Measurements from ENCODE around the gene ASTN2. TPM values are rescaled to one million over a fixed set of nuclear protein-coding genes. Genes with fewer than 3 reads are reported as not detected.

The ASTN2 gene
- total RNA-seq, 4 donors from 2014 or later: 3.0 to 7.0 (median 5.2) TPM

GRCh38 chr9:117325831-117326230, 89.0 kb downstream of the ASTN2 start:
- in situ Hi-C loops (cut with MboI; ENCODE audit: low pct_ligation_motif_present in 1 of 4, low pct_unique_long_range_greater_than_20kb in 1 of 4, low sequenced_read_pairs in 3 of 4) (no loop called here), intact Hi-C loops (cut with DNase I; ENCODE audit: low total_unique reads) (no loop called here)
- WGBS, 2 donors (ENCODE audit: low coverage in 1 of 2): 20 to 60% methylated on average over 2 of the region's 2 CpGs
- DNase-seq: no peak
- H3K4me3 ChIP-seq: no peak overlapping the region
- no peaks in the 10 kb centered on the region for H3K9me3 ChIP-seq
- TF ChIP-seq, protein P1, sequence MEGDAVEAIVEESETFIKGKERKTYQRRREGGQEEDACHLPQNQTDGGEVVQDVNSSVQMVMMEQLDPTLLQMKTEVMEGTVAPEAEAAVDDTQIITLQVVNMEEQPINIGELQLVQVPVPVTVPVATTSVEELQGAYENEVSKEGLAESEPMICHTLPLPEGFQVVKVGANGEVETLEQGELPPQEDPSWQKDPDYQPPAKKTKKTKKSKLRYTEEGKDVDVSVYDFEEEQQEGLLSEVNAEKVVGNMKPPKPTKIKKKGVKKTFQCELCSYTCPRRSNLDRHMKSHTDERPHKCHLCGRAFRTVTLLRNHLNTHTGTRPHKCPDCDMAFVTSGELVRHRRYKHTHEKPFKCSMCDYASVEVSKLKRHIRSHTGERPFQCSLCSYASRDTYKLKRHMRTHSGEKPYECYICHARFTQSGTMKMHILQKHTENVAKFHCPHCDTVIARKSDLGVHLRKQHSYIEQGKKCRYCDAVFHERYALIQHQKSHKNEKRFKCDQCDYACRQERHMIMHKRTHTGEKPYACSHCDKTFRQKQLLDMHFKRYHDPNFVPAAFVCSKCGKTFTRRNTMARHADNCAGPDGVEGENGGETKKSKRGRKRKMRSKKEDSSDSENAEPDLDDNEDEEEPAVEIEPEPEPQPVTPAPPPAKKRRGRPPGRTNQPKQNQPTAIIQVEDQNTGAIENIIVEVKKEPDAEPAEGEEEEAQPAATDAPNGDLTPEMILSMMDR (IDR thresholded peaks at IDR 0.05): no peak
- TF ChIP-seq POLR2AphosphoS5 (IDR thresholded peaks at IDR 0.05): no peak
- no peak for TF ChIP-seq EP300 (IDR thresholded peaks at IDR 0.05; ENCODE audit: low read depth)
- TF ChIP-seq POLR2A (IDR thresholded peaks at IDR 0.05): no peak
- no peaks in the 10 kb centered on the region for H3K27me3 ChIP-seq
- no peaks in the 10 kb centered on the region for H3K36me3 ChIP-seq
- no peaks in the 10 kb centered on the region for H3K4me1 ChIP-seq
- no peak overlapping the region for H3K27ac ChIP-seq

DNA sequence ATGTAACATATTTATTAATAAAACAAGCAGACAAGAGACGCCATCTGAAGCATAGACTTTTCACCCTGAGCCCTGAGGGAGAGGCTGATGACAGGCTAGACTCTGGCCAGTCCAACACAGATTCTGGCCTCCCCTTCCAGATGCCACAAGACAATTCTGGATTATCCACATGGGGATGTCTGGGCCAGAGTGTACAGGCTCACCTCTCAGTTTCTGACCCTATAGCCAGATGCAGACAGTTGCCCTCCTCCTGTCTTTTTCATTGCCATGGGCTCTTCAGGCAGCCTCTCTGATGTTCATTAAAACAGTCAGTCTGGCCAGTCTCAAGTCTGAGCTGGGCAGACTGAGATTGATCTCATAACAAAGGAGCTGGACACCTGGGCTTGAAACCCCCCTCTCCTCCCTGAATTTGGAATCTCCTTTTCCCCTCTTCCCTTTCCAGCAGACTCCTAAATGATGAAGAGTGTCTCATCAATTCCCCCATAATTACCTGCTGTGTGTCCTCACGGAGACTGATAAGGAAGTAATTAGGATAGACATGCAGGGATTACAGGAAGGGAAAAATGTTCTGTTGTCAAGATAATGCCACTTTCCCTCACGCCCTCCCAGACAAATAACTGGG, 89.6 kb downstream of the ASTN2 start:
- H3K4me1 ChIP-seq: no peaks in the 10 kb centered on the region
- TF ChIP-seq POLR2A (IDR thresholded peaks at IDR 0.05) (no peak), EP300 (IDR thresholded peaks at IDR 0.05; ENCODE audit: low read depth) (no peak), POLR2AphosphoS5 (IDR thresholded peaks at IDR 0.05) (no peak)
- TF ChIP-seq, protein P1 (IDR thresholded peaks at IDR 0.05): no peak
- H3K36me3 ChIP-seq: no peaks in the 10 kb centered on the region
- no peaks in the 10 kb centered on the region for H3K9me3 ChIP-seq
- H3K27me3 ChIP-seq: no peaks in the 10 kb centered on the region
- intact Hi-C loops (cut with DNase I; ENCODE audit: low total_unique reads) (no loop called here), in situ Hi-C loops (cut with MboI; ENCODE audit: low pct_ligation_motif_present in 1 of 4, low pct_unique_long_range_greater_than_20kb in 1 of 4, low sequenced_read_pairs in 3 of 4) (no loop called here)
- no peak for DNase-seq
- H3K27ac ChIP-seq: no peak overlapping the region
- H3K4me3 ChIP-seq: no peak overlapping the region
- 17 to 39% methylated on average over 2 to 3 of the region's 3 CpGs for WGBS, 2 donors (ENCODE audit: low coverage in 1 of 2)

DNA sequence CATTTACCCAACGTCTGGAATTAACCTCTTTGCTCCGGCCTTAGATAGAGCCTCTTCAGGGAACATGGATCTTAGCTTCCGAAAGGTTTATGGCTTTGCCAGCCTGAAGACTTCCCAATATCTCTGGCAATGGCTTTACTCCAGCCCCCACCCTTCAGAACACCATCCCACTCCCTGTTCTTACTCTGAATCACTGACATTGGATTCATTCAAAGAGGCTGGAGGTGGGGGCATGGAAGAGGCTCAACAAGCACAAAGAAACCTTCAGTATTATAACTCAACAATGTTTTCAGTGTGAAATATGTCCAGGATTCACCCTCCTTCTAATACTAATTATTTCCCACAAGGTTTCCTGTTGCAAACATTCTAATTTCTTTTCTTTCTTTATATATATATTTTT, 91.5 kb downstream of the ASTN2 start:
- H3K27ac ChIP-seq: no peak overlapping the region
- WGBS, 2 donors (ENCODE audit: low coverage in 1 of 2): 0 to 52% methylated on average over 1 to 3 of the region's 3 CpGs
- H3K4me3 ChIP-seq: no peak overlapping the region
- H3K9me3 ChIP-seq: no peaks in the 10 kb centered on the region
- TF ChIP-seq POLR2AphosphoS5 (IDR thresholded peaks at IDR 0.05) (no peak), POLR2A (IDR thresholded peaks at IDR 0.05) (no peak), EP300 (IDR thresholded peaks at IDR 0.05; ENCODE audit: low read depth) (no peak)
- TF ChIP-seq, protein P1 (IDR thresholded peaks at IDR 0.05): no peak
- no peaks in the 10 kb centered on the region for H3K36me3 ChIP-seq
- no peak for DNase-seq
- intact Hi-C loops (cut with DNase I; ENCODE audit: low total_unique reads): no loop called here
- H3K27me3 ChIP-seq: no peaks in the 10 kb centered on the region
- no peaks in the 10 kb centered on the region for H3K4me1 ChIP-seq
- in situ Hi-C loops (cut with MboI; ENCODE audit: low pct_ligation_motif_present in 1 of 4, low pct_unique_long_range_greater_than_20kb in 1 of 4, low sequenced_read_pairs in 3 of 4): no loop called here

DNA sequence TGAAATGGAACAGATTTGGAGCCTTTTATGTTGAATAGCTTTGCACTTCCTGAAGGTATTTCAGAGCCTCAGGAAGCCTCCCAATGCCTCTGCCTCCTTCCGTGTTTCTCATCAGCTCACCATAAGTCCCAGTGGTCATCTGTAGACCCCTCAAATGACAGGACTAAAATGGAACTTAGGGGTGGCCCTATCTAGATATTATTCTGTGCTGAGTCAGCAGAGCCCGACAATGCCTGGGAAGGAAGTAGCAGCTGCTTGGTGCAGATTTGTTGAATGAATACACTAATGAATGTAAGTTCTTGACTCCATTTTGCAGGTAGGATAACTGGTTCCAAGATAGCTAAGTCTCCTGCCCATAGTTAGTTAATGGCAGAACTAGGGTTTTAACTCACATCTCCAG, 97.7 kb downstream of the ASTN2 start:
- intact Hi-C loops (cut with DNase I; ENCODE audit: low total_unique reads): no loop called here
- no peaks in the 10 kb centered on the region for H3K27me3 ChIP-seq
- 58% methylated on average over 2 of the region's 2 CpGs; no CpG with 5 or more reads in 1 of the 2 donors for WGBS, 2 donors (ENCODE audit: low coverage in 1 of 2)
- in situ Hi-C loops (cut with MboI; ENCODE audit: low pct_ligation_motif_present in 1 of 4, low pct_unique_long_range_greater_than_20kb in 1 of 4, low sequenced_read_pairs in 3 of 4): loop anchor here in 1 of 4 donors (10.0 kb wide), 1 partner anchor 58 kb away; no protein-coding TSS in a partner anchor
- TF ChIP-seq EP300 (IDR thresholded peaks at IDR 0.05; ENCODE audit: low read depth) (no peak), POLR2AphosphoS5 (IDR thresholded peaks at IDR 0.05) (no peak), POLR2A (IDR thresholded peaks at IDR 0.05) (no peak)
- TF ChIP-seq, protein P1 (IDR thresholded peaks at IDR 0.05): no peak
- H3K27ac ChIP-seq: no peak overlapping the region
- DNase-seq: no peak
- no peaks in the 10 kb centered on the region for H3K4me1 ChIP-seq
- no peak overlapping the region for H3K4me3 ChIP-seq
- no peaks in the 10 kb centered on the region for H3K36me3 ChIP-seq
- H3K9me3 ChIP-seq: no peaks in the 10 kb centered on the region

Data from transverse colon (tissue), 4 donors.